ENCODE results near the gene DNAI2. TPM values are rescaled to one million over a fixed set of nuclear protein-coding genes. Genes with fewer than 3 reads are reported as not detected.

DNAI2 gene
- total RNA-seq, 1 experiment from 2014 or later, result not detected

GRCh38 chr17:74303305-74303704 is 29.3 kb downstream of the DNAI2 start:
- no peak for ATAC-seq
- Histone ChIP-seq H3K27me3 (ENCODE audit: low read length) (no peaks in the 10 kb centered on the region), H3K9me2 (replicated peaks; ENCODE audit: low read length) (no peaks in the 10 kb centered on the region), H3K27ac (ENCODE audit: low read length) (no peak overlapping the region), H3F3A (ENCODE audit: low read length, unreplicated experiment) (no peaks in the 10 kb centered on the region), H3K9ac (ENCODE audit: low read length) (no peak overlapping the region), H4K20me1 (ENCODE audit: low read length) (no peaks in the 10 kb centered on the region), H3K36me3 (ENCODE audit: low read depth, low read length) (no peaks in the 10 kb centered on the region), H2AFZ (ENCODE audit: low read length) (no peak overlapping the region), H3K4me1 (ENCODE audit: insufficient read depth, low read length) (no peaks in the 10 kb centered on the region), H3K79me2 (ENCODE audit: low read length) (no peaks in the 10 kb centered on the region), H3K4me3 (ENCODE audit: low read length) (no peak overlapping the region), H3K9me3 (ENCODE audit: low read length) (no peaks in the 10 kb centered on the region), H3K4me2 (ENCODE audit: low read length) (no peak overlapping the region)
- POLR2A ChIA-PET (ENCODE audit: unreplicated experiment), result no interaction called here
- BruUV-seq (replicated peaks), result no TSS peak
- no peak for DNase-seq
- TF ChIP-seq EZH2 (IDR thresholded peaks at IDR 0.05; ENCODE audit: low read length, unreplicated experiment) (no peak), CTCF (conservative IDR thresholded peaks at IDR 0.05; ENCODE audit: low read depth, low read length) (no peak), EZH2phosphoT487 (IDR thresholded peaks at IDR 0.05; ENCODE audit: borderline replicate concordance, low read length) (no peak)
- intact Hi-C loops (cut with micrococcal nuclease), result no loop called here
- CTCF ChIA-PET, result no interaction called here

GRCh38 chr17:74304184-74304583 is 30.1 kb downstream of the DNAI2 start:
- Histone ChIP-seq H3K9me3 (ENCODE audit: low read length) (no peaks in the 10 kb centered on the region), H3F3A (ENCODE audit: low read length, unreplicated experiment) (no peaks in the 10 kb centered on the region), H3K9me2 (replicated peaks; ENCODE audit: low read length) (no peaks in the 10 kb centered on the region), H3K4me3 (ENCODE audit: low read length) (no peak overlapping the region), H3K4me1 (ENCODE audit: insufficient read depth, low read length) (no peaks in the 10 kb centered on the region), H3K4me2 (ENCODE audit: low read length) (no peak overlapping the region), H3K36me3 (ENCODE audit: low read depth, low read length) (no peaks in the 10 kb centered on the region), H3K9ac (ENCODE audit: low read length) (no peak overlapping the region), H3K79me2 (ENCODE audit: low read length) (no peaks in the 10 kb centered on the region), H3K27ac (ENCODE audit: low read length) (no peak overlapping the region), H4K20me1 (ENCODE audit: low read length) (no peaks in the 10 kb centered on the region), H2AFZ (ENCODE audit: low read length) (no peak overlapping the region), H3K27me3 (ENCODE audit: low read length) (peaks cover 3% of the 10 kb centered on the region; the same call in 1 of the 2 replicates)
- BruUV-seq (replicated peaks), result no TSS peak
- TF ChIP-seq EZH2 (IDR thresholded peaks at IDR 0.05; ENCODE audit: low read length, unreplicated experiment) (no peak), EZH2phosphoT487 (IDR thresholded peaks at IDR 0.05; ENCODE audit: borderline replicate concordance, low read length) (no peak), CTCF (conservative IDR thresholded peaks at IDR 0.05; ENCODE audit: low read depth, low read length) (no peak)
- intact Hi-C loops (cut with micrococcal nuclease), result no loop called here
- ATAC-seq (no peak), DNase-seq (no peak)
- ChIA-PET POLR2A (ENCODE audit: unreplicated experiment) (no interaction called here), CTCF (no interaction called here)

- ATAC-seq, result peak; percentile 31
- intact Hi-C loops (cut with micrococcal nuclease), result loop anchor here (1.0 kb wide), 1 partner anchor 55 kb away; the partner anchor contains the start of gene BTBD17
- CTCF ChIA-PET, result interaction anchor here (0.6 to 1.0 kb wide), 5 partner anchors 55 to 1573 kb away, joined by 3 to 4 read pairs (median 3); partner anchors contain the start of gene BTBD17
These were observed 32.0 kb downstream of the DNAI2 start for GRCh38 chr17:74305865-74306654.

More at GRCh38 chr17:74305865-74306654, 32.0 kb downstream of the DNAI2 start:
- TF ChIP-seq EZH2 (IDR thresholded peaks at IDR 0.05; ENCODE audit: low read length, unreplicated experiment) (no peak), EZH2phosphoT487 (IDR thresholded peaks at IDR 0.05; ENCODE audit: borderline replicate concordance, low read length) (no peak), CTCF (conservative IDR thresholded peaks at IDR 0.05; ENCODE audit: low read depth, low read length) (peak; percentile 48)
- DNase-seq, result peak; percentile 44
- Histone ChIP-seq H3K79me2 (ENCODE audit: low read length) (no peaks in the 10 kb centered on the region), H3K36me3 (ENCODE audit: low read depth, low read length) (no peaks in the 10 kb centered on the region), H3K9me2 (replicated peaks; ENCODE audit: low read length) (no peaks in the 10 kb centered on the region), H3K27me3 (ENCODE audit: low read length) (peaks cover 5% of the 10 kb centered on the region; the same call in 1 of the 2 replicates), H3K4me3 (ENCODE audit: low read length) (no peak overlapping the region), H3K9me3 (ENCODE audit: low read length) (no peaks in the 10 kb centered on the region), H3K9ac (ENCODE audit: low read length) (no peak overlapping the region), H3F3A (ENCODE audit: low read length, unreplicated experiment) (no peaks in the 10 kb centered on the region), H3K4me1 (ENCODE audit: insufficient read depth, low read length) (no peaks in the 10 kb centered on the region), H4K20me1 (ENCODE audit: low read length) (no peaks in the 10 kb centered on the region), H3K4me2 (ENCODE audit: low read length) (no peak overlapping the region), H2AFZ (ENCODE audit: low read length) (no peak overlapping the region), H3K27ac (ENCODE audit: low read length) (no peak overlapping the region)
- BruUV-seq (replicated peaks), result no TSS peak
- POLR2A ChIA-PET (ENCODE audit: unreplicated experiment), result no interaction called here
